ENCODE data around the gene ZNF653. TPM values are rescaled to one million over a fixed set of nuclear protein-coding genes. Genes with fewer than 3 reads are reported as not detected.
A peak's percentile ranks its signal among the peaks of the same experiment; 100 is the strongest.
"Not testable (repeated sequence)": the region's sequence is repeated elsewhere in the genome, so short reads cannot be mapped to it uniquely, and the experiment has no call there.

The ZNF653 gene
- total and polyA plus RNA-seq, 11 donors = 2.4 to 8.9 (median 3.9) TPM

GRCh38 chr19:11435057-11435832 lies 70.4 kb downstream of the ZNF653 start, which contains the start of the genes ODAD3 and PRKCSH:
Gene ODAD3, minus strand, starts transcription at chr19:11435121. Its CDS starts 105 bp downstream, at chr19:11435016.
Gene PRKCSH, plus strand, starts transcription at chr19:11435635. Its CDS starts 483 bp downstream, at chr19:11436118.
- H3K27ac ChIP-seq = peak within 1 kb of the TSS in 11 of 12 donors; percentile 73 to 86 (median 81)
- intact Hi-C loops (cut with DNase I) = loop anchor here in 6 of 10 donors (1.0 to 10.0 kb wide), 8 partner anchors 50 to 300 kb away; partner anchors contain the start of genes SWSAP1 (in 3 of the 6), EPOR (in 2 of the 6), CCDC159 (in 1 of the 6) and ELAVL3 (in 1 of the 6)
- peaks cover 0 to 40% (median 30%) of the 10 kb centered on the region in 9 donors for H3K36me3 ChIP-seq

GRCh38 chr19:11434703-11435056 lies 71.0 kb downstream of the ZNF653 start:
- Histone ChIP-seq H3K4me1 (peaks cover 0 to 22% (median 17%) of the 10 kb centered on the region in 12 donors), H3K4me3 (peak overlapping the region in 11 of 12 donors; percentile 20 to 90 (median 78)), H3K9me3 (no peaks in the 10 kb centered on the region), H3K27ac (peak overlapping the region in 11 of 12 donors; percentile 70 to 86 (median 81)), H3K36me3 (peaks cover 0 to 34% (median 24%) of the 10 kb centered on the region in 9 donors), H3K27me3 (no peaks in the 10 kb centered on the region)
- no peak for DNase-seq
- ATAC-seq = no peak
- WGBS, 4 donors = 6 to 10% (median 8%) methylated on average over 7 to 9 of the region's 9 CpGs
- TF ChIP-seq, protein P1, sequence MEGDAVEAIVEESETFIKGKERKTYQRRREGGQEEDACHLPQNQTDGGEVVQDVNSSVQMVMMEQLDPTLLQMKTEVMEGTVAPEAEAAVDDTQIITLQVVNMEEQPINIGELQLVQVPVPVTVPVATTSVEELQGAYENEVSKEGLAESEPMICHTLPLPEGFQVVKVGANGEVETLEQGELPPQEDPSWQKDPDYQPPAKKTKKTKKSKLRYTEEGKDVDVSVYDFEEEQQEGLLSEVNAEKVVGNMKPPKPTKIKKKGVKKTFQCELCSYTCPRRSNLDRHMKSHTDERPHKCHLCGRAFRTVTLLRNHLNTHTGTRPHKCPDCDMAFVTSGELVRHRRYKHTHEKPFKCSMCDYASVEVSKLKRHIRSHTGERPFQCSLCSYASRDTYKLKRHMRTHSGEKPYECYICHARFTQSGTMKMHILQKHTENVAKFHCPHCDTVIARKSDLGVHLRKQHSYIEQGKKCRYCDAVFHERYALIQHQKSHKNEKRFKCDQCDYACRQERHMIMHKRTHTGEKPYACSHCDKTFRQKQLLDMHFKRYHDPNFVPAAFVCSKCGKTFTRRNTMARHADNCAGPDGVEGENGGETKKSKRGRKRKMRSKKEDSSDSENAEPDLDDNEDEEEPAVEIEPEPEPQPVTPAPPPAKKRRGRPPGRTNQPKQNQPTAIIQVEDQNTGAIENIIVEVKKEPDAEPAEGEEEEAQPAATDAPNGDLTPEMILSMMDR (IDR thresholded peaks at IDR 0.05) = no peak
- no peak for TF ChIP-seq POLR2A (IDR thresholded peaks at IDR 0.05)
- intact Hi-C loops (cut with DNase I) = loop anchor here in 7 of 10 donors (1.0 to 10.0 kb wide), 8 partner anchors 50 to 300 kb away; partner anchors contain the start of genes EPOR (in 3 of the 7), SWSAP1 (in 3 of the 7), CCDC159 (in 1 of the 7) and ELAVL3 (in 1 of the 7)

More at GRCh38 chr19:11435057-11435832, 70.4 kb downstream of the ZNF653 start, which contains the start of the genes ODAD3 and PRKCSH:
- H3K27me3 ChIP-seq = no peaks in the 10 kb centered on the region
- WGBS, 4 donors = 0 to 1% (median 0%) methylated on average over 31 to 53 of the region's 53 CpGs
- ATAC-seq = peak; percentile 98 to 99 (median 98)
- peaks cover 0 to 22% (median 17%) of the 10 kb centered on the region in 12 donors for H3K4me1 ChIP-seq
- DNase-seq = peak; percentile 99
- peak within 1 kb of the TSS; percentile 64 to 90 (median 80) for H3K4me3 ChIP-seq
- H3K9me3 ChIP-seq = no peaks in the 10 kb centered on the region
- peak in 1 of 2 donors; percentile 53 for TF ChIP-seq POLR2A (IDR thresholded peaks at IDR 0.05)
- TF ChIP-seq, protein P1 (IDR thresholded peaks at IDR 0.05) = peak; percentile 69 to 90 (median 87)

DNA sequence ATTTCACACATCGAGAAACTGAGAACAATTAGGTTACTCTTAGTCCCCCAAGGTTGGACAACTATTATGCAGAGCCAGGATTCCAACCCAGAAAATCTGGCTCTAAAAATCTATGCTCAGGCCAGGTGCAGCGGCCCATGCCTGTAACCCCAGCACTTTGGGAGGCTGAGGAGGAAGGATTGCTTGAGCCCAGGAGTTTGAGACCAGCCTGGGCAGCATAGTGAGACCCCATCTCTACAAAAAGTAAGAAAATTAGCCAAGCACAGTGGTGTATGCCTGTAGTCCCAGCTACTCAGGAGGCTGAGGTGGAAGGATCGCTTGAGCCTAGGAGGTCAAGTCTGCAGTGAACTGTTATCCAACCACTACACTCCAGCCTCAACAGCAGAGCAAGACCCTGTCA lies 72.1 kb downstream of the ZNF653 start:
- 96 to 100% (median 98%) methylated on average over 1 to 3 of the region's 3 CpGs for WGBS, 4 donors
- intact Hi-C loops (cut with DNase I) = loop anchor here in 5 of 10 donors (5.0 to 10.0 kb wide), 5 partner anchors 49 to 299 kb away; partner anchors contain the start of genes EPOR (in 2 of the 5), ELAVL3 (in 1 of the 5) and TSPAN16 (in 1 of the 5)

More for the DNA sequence above, 72.1 kb downstream of the ZNF653 start:
- not testable (repeated sequence) for H3K9me3 ChIP-seq, ATAC-seq, H3K27me3 ChIP-seq, H3K27ac ChIP-seq, H3K4me3 ChIP-seq, DNase-seq
- Histone ChIP-seq H3K4me1 (peaks cover 0 to 22% (median 17%) of the 10 kb centered on the region in 12 donors), H3K36me3 (peaks cover 0 to 22% (median 16%) of the 10 kb centered on the region in 9 donors)

Small RNA genes lying within 50 kb of the gene (microRNA-seq; reads per million reads assigned to microRNA genes)
- 0 reads per million in 4 donors for gene MIR7974

Other genes with a start within 250 kb of the ZNF653 start
- 10 to 100 TPM; 21.6 to 57.8 (median 39.5) TPM for gene DOCK6, start 243.3 kb downstream of the ZNF653 start, total RNA-seq
- gene DOCK6, start 243.3 kb downstream of the ZNF653 start, polyA plus RNA-seq = 10 to 100 TPM; 25.6 to 36.0 TPM
- gene TSPAN16, start 209.7 kb downstream of the ZNF653 start, total RNA-seq = not detected
- gene TSPAN16, start 209.7 kb downstream of the ZNF653 start, polyA plus RNA-seq = not detected
- 10 to 100 TPM in 3 of 9 donors, 1 to 10 TPM in 6; 5.4 to 15.1 (median 7.4) TPM for gene RAB3D, start 166.2 kb downstream of the ZNF653 start, total RNA-seq
- gene RAB3D, start 166.2 kb downstream of the ZNF653 start, polyA plus RNA-seq = 1 to 10 TPM; 2.5 to 3.9 TPM
- 100 to 1,000 TPM in 3 of 9 donors, 10 to 100 TPM in 6; 68.3 to 372 (median 83.9) TPM for gene TMEM205, start 159.6 kb downstream of the ZNF653 start, total RNA-seq
- gene TMEM205, start 159.6 kb downstream of the ZNF653 start, polyA plus RNA-seq = 100 to 1,000 TPM; 106 to 151 TPM
- 10 to 100 TPM; 13.6 to 26.2 (median 21.9) TPM for gene CCDC159, start 159.3 kb downstream of the ZNF653 start, total RNA-seq
- 10 to 100 TPM; 11.5 to 34.9 TPM for gene CCDC159, start 159.3 kb downstream of the ZNF653 start, polyA plus RNA-seq
- gene PLPPR2, start 150.4 kb downstream of the ZNF653 start, total RNA-seq = 10 to 100 TPM in 6 of 9 donors, 1 to 10 TPM in 3; 4.5 to 24.8 (median 12.5) TPM
- 10 to 100 TPM in 1 of 2 donors, 1 to 10 TPM in 1; 8.0 to 10.5 TPM for gene PLPPR2, start 150.4 kb downstream of the ZNF653 start, polyA plus RNA-seq
- 1 to 10 TPM in 7 of 9 donors, under 1 TPM in 2; 0.67 to 1.9 (median 1.5) TPM for gene SWSAP1, start 131.2 kb downstream of the ZNF653 start, total RNA-seq
- 1 to 10 TPM; 1.9 to 2.1 TPM for gene SWSAP1, start 131.2 kb downstream of the ZNF653 start, polyA plus RNA-seq
- gene EPOR, start 121.5 kb downstream of the ZNF653 start, total RNA-seq = 1 to 10 TPM; 4.6 to 7.8 (median 5.7) TPM
- 1 to 10 TPM; 6.1 TPM for gene EPOR, start 121.5 kb downstream of the ZNF653 start, polyA plus RNA-seq
- gene RGL3, start 86.5 kb downstream of the ZNF653 start, total RNA-seq = 1 to 10 TPM; 2.1 to 5.0 (median 4.0) TPM
- 10 to 100 TPM in 1 of 2 donors, 1 to 10 TPM in 1; 2.2 to 11.3 TPM for gene RGL3, start 86.5 kb downstream of the ZNF653 start, polyA plus RNA-seq
- under 1 TPM in 7 of 9 donors, not detected in 2; 0.18 to 0.69 (median 0.31) TPM for gene ODAD3, start 70.7 kb downstream of the ZNF653 start, total RNA-seq
- gene ODAD3, start 70.7 kb downstream of the ZNF653 start, polyA plus RNA-seq = under 1 TPM; 0.37 to 0.84 TPM
- 100 to 1,000 TPM in 6 of 9 donors, 10 to 100 TPM in 3; 69.3 to 210 (median 120) TPM for gene PRKCSH, start 70.2 kb downstream of the ZNF653 start, total RNA-seq
- 100 to 1,000 TPM in 1 of 2 donors, 10 to 100 TPM in 1; 71.2 to 107 TPM for gene PRKCSH, start 70.2 kb downstream of the ZNF653 start, polyA plus RNA-seq
- gene ELAVL3, start 24.8 kb downstream of the ZNF653 start, total RNA-seq = under 1 TPM in 8 of 9 donors, not detected in 1; 0.08 to 0.75 (median 0.27) TPM
- under 1 TPM; 0.03 to 0.11 TPM for gene ELAVL3, start 24.8 kb downstream of the ZNF653 start, polyA plus RNA-seq
- gene ECSIT, start 23.3 kb upstream of the ZNF653 start, total RNA-seq = 100 to 1,000 TPM in 8 of 9 donors, 10 to 100 TPM in 1; 69.7 to 207 (median 131) TPM
- gene ECSIT, start 23.3 kb upstream of the ZNF653 start, polyA plus RNA-seq = 100 to 1,000 TPM; 157 to 242 TPM
- gene CNN1, start 33.0 kb upstream of the ZNF653 start, total RNA-seq = 100 to 1,000 TPM in 6 of 9 donors, 10 to 100 TPM in 3; 68.6 to 979 (median 145) TPM
- 100 to 1,000 TPM; 306 to 426 TPM for gene CNN1, start 33.0 kb upstream of the ZNF653 start, polyA plus RNA-seq
- 10 to 100 TPM; 25.0 to 41.5 (median 27.7) TPM for gene ELOF1, start 53.4 kb upstream of the ZNF653 start, total RNA-seq
- gene ELOF1, start 53.4 kb upstream of the ZNF653 start, polyA plus RNA-seq = 10 to 100 TPM; 47.5 to 70.3 TPM
- gene ACP5, start 71.8 kb upstream of the ZNF653 start, total RNA-seq = 10 to 100 TPM in 2 of 9 donors, 1 to 10 TPM in 6, under 1 TPM in 1; 0.56 to 54.1 (median 3.3) TPM
- gene ACP5, start 71.8 kb upstream of the ZNF653 start, polyA plus RNA-seq = 1 to 10 TPM; 1.6 to 1.9 TPM
- gene ZNF627, start 91.6 kb upstream of the ZNF653 start, total RNA-seq = 1 to 10 TPM; 3.5 to 9.2 (median 6.0) TPM
- gene ZNF627, start 91.6 kb upstream of the ZNF653 start, polyA plus RNA-seq = 1 to 10 TPM; 2.5 to 4.6 TPM
- gene ZNF823, start 233.1 kb upstream of the ZNF653 start, total RNA-seq = 1 to 10 TPM; 2.6 to 5.2 (median 4.0) TPM
- gene ZNF823, start 233.1 kb upstream of the ZNF653 start, polyA plus RNA-seq = 1 to 10 TPM; 1.6 to 2.2 TPM

All from heart left ventricle (tissue), 16 donors.